ENCODE measurements around the gene GPATCH8.

DNA sequence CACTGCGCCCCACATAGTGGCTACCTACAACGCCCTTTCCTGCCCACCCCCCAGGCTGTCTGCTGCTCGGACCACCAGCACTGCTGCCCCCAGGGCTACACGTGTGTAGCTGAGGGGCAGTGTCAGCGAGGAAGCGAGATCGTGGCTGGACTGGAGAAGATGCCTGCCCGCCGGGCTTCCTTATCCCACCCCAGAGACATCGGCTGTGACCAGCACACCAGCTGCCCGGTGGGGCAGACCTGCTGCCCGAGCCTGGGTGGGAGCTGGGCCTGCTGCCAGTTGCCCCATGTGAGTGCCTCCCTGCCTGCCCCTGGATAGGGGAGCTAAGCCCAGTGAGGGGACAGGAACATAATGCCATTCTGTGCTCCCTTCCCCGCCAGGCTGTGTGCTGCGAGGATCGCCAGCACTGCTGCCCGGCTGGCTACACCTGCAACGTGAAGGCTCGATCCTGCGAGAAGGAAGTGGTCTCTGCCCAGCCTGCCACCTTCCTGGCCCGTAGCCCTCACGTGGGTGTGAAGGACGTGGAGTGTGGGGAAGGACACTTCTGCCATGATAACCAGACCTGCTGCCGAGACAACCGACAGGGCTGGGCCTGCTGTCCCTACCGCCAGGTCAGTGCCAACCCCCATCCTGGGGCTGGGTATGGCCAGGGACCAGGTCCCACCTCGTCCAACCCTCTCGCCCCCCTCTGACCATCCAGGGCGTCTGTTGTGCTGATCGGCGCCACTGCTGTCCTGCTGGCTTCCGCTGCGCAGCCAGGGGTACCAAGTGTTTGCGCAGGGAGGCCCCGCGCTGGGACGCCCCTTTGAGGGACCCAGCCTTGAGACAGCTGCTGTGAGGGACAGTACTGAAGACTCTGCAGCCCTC is 151.0 kb downstream of the GPATCH8 start:
- no peak for TF ChIP-seq CTCF (IDR thresholded peaks at IDR 0.05)
- no peak for TF ChIP-seq POLR2A (IDR thresholded peaks at IDR 0.05)

Data from esophagus squamous epithelium (tissue), 4 donors.